Bone marrow (tissue), 2 donors: ENCODE measurements around the gene RAB11FIP4.

ENCODE experiments used
- DNase-seq, 2 donors: peaks; one replicate each; lab custom pipeline; 2025; lab: John Stamatoyannopoulos, UW

Gene RAB11FIP4

DNA sequence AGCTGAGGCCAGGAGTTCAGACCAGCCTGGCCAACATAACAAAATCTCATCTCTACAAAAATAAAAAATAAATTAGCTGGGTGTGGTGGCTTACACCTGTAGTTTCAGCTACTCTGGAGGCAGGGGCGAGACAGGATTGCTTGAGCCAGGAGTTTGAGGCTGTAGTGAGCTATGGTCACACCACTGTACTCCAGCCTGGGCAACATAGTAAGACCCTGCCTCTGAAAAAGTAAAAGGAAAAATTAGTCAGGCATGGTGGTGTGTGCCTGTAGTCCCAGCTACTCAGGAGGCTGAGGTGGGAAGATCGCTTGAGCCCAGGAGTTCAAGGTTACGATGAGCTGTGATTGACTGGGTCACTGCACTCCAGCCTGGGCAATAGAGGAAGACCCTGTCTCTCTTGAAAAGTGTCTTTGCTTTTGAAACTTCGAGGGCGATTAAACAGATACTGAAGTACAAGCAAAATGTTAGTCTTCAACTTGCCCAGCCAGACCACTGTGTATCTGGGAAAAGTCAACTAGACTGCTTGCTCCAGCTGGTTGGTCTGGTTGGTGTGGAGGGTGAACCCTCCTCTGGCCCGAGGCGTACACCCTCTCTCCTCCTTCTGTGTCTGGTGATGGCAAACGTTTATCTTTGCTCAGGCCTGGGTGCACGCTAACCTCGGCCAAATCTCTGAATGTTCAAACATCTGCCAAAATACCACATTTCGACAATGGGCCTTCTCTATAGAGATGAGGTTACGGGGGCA, 174.9 kb downstream of the RAB11FIP4 start:
- DNase-seq, result no peak

DNA sequence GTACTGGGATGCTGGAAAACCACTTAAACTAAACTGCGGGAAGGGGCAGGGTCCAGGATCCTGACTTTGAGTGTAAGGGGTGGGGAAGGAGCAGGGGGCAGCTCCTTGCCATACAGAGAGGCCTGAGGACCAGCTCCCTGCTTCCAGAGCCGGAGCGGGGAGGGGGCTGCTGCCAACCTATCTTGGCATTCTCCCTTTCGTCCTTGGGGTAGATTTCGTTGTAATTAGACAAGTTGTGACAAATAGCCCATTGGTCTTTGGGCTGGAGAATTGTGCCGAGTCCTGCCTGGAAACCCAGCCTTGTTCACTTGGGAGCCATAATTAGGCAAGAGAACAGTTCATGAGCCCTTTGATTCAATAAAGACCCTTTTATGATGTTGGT, 175.5 kb downstream of the RAB11FIP4 start:
- DNase-seq, result no peak

DNA sequence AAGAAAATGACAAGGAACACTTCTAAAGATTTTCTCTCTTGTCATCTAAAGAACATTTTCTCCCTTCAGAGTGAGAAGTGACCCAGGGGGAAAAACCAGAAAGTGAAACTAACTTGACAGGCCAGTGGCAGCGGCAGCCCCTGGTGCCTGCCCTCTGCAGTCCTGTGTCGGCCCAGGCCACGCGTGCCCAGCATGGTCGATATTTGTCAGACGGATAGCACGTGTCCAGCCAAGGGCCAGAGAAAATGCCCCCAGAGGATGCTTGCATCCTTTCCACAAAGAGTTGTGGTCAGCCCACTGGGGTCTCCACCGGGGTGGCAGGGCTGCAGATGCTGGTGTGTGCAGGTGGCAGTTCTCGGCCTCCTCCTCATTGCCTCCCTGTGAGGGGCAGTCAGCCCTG, 176.6 kb downstream of the RAB11FIP4 start:
- DNase-seq, result no peak

DNA sequence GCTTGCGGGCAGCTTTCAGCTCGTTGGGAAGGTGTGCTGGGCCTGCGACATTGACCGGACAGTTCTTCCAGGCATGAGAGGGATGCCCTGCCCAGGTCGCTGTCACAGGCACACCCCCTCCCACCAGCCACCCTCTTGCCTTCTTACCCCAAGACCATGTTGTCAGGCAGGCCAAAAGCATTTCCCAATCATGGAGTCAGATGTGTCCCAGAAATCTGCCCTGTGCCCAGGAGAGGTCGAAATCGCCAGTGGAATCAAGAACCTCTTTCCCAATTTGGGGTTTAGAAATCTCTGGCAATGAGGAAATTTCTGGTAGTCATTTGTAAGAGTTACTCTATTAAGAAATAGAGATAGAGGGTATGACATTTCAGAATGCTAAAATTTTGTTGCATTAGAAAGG, 177.1 kb downstream of the RAB11FIP4 start:
- no peak for DNase-seq

DNA sequence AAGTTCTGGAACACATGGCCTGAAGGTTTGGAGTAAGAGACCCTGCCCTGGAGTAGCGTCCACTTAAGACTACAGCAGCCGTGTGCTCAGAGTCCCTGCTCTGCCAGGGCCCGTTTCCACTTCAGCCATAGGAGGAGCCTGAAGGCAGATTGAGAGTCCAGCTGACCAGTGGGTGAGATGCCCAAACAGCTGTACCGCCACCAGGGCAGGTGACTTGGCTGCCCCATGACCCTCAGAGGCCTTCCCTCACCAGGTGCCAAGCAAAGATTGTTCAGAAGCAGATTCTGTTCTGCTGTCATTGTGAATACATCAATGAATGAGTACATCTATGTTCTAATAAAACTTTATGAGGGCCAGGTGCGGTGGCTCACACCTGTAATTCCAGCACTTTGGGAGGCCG, 178.8 kb downstream of the RAB11FIP4 start:
- DNase-seq, result no peak

DNA sequence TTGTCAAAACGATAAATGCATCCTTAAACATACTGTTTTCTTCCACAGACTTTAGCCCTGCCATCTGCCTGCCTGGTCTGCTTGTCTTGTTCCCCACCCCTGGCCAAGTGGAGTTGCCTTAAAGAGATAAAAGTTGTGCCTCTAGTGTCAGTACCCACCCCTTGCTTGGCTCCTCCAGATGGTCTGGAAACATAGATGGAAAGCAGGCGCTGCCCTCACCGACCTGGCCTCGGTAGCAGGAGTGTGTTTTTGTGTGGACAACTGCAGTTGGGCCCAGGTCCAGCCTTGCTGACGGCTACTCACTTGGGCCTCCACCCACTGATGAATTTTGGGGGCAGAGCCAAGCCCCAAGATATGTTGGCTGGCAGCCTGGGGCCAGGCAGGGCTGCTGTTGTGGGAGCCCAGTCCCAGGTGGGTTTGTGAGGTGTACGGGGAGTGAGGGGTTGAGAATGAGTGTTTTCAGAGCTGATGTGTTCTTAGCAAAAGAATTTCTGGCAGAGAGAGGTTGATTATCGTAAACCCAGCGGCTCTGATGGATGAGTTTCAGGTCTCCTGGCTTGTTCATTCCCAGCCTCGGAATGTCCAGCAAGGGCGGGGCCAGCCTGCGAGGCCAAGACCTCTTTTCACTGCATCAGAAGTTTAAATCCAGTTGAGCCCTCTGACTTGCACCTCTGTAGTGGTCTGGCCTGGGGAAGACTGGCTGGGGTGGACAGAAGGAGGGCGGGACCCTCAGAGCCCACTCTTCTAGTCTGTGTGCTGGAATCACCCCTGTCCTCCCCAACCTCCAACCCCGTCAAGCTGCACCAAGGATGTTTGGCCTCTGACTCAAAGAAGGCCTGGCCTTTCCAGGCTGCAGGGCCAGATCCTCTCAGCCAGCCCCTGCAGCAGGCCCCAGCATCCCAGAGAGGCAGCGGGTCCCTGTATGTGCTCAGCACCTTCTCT, 179.7 kb downstream of the RAB11FIP4 start:
- no peak for DNase-seq

DNA sequence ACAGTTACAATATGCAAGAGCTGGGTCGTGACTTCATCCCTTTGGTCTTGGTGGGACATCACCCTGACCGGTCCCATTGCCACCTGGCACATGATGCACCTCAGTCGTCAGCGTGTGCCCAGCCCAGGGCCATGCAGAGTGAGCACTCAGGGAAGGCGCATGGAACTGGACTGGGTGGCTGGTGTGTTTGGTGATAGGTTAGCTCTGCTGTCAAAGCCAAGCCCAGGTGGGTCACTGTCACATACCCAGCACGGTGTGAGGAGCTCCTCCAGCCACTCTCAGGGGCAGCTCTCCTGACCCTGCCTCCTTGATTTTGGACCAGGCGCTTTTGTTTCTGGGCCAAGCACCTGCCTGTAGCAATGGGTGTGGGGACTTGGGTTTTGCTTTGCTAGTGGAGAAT, 180.9 kb downstream of the RAB11FIP4 start:
- no peak for DNase-seq

DNA sequence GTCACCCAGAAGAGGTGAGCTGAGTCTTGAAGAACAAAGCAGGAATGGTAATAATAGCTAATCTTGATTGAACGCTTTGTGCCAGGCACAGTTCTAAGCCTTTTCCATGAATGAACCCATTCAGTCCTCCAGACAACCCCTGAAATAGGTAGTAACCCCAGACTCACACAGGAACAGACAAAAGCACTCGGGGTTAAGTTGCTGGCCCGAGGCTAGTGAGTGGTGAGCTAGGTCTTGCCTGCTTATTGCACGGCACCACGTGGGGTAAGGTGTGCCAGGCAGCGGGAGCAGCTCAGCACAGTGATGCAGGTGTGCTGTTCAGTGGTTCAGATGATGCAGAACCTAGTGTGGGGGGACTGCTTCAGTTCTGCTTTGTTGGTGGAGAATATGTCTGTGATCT, 181.6 kb downstream of the RAB11FIP4 start:
- no peak for DNase-seq

DNA sequence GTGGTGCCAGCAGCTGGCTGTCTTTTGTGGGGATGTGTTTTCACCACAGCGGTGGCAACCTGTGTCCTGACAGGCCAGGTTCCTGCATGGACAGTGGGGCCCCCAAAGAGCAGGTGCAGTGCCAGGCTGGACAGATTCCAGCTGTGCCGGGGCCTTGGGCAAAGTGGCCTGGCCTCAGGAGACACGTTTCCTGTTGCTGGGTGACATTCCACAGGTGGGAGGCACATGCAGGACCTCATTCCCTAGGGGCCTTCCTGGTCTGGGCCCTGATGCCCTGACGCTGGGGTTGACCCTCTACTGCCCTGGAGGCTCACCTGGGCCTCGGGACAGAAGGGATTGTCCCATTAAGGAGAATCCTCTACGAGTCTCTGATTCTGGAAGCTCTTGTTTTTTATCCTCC, 182.4 kb downstream of the RAB11FIP4 start:
- DNase-seq, result no peak

DNA sequence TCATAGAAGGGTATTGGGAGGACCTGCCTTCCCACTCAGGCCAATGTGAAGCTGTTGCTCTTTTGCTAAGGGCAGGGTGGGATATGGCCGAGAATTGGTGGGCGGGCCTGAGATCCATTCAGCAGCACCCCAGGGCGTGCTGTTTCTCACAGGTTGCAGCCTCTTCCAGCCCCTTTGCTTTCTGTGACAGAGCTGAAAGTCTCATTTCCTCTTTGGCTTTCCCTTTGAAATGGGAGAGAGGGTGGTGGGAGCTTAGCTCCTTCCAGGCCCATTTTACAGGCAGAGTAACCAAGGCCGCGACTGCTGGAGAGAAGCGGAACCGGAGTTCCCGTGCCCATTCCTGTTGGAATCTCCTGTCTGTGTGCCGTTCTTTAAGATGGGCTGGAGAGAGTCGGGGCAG, 183.0 kb downstream of the RAB11FIP4 start:
- no peak for DNase-seq

DNA sequence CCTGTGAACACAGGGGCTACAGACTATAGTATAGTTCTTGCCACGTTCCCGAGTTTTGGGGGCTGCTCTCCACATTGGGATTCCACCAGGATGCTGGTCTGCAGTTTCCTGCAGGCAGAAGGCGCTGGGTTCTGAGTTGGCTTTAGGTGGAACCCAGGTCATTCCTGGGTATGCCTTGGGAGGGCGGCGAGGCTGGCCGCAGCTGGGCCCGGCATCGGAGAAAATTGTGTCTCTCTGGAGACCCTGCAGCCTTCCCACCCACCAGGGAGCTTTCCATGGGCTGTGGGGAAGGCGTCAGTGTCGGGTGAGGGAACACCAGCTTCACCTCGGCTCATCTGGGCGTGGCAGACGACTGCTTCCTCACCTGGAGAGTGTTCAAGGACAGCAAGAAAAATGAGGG, 183.6 kb downstream of the RAB11FIP4 start:
- no peak for DNase-seq

DNA sequence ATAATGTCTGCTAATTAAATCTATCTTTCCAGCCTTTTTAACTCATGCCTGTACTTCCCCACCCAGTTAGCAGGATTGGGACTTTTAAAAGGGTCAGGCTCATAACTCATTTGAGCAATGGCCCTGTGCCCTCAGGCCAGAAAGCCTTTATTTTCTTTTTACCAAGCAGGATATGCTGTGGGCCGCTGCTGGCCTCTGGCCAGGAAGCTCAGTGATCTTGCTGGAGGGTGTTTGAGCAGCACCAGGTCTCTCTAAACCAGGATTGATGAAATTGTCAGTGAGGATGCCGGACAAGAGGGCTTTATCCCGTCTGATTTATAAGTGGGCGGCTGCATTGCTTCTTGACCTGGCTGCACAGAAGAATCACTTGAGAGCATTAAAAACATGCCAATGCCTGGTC, 187.8 kb downstream of the RAB11FIP4 start:
- DNase-seq, result no peak

DNA sequence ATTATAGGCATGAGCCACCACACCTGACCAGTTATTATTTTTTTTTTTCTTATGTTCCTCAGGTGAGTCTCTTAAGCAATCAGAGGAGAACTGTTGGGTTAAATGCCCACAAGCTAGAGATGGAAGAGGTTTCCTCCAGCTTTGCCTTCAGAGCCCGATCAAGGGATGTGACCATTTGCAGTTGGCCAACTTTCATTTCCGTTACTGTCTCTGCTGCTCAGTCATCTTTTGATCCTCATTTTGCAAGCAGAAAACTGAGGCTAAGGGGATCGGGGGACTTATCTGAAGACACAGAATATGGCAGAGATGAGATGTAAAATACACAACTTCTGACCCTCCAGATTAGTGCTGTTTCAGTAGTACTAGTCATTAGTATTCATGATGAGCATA, 188.8 kb downstream of the RAB11FIP4 start:
- DNase-seq, result no peak

DNA sequence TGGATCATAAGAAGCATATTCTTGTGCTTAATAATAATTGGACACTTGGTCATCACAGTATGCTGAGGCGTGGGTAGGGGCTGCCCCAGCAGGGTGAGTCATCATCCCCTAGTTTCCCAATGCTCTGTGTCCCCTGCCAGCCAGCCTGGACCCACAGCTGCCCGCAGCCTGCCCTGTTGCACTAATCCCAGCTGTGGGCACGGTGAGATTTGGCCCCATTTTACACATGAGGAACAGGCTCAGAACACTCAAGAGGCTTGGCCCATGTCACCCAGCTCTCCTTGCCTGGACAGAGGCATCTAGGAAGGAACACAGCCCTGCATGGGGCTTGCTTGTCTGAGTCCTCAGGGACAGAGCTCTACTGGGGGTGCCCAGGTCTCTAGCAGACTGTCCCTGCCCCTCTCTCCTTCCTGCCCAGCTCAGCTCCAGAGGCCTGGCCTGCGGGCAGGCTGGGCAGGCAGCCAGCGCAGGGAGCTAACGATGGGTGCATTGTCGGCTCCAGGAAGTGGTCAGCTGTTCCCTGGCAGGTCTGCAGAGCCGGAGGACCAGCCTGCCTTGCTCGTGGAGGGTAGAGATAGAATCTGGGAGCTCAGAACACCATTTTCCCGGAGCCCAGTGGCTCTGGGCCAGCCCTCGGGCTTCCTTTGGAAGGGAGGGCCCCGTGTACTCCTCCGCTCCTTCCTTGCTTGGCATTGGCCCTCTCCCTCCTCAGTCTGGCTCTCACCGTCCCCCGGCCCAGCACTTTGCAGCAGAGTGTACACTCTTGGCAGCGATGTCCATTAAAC, 189.4 kb downstream of the RAB11FIP4 start:
- DNase-seq, result peak in 1 of 2 donors; percentile 54

DNA sequence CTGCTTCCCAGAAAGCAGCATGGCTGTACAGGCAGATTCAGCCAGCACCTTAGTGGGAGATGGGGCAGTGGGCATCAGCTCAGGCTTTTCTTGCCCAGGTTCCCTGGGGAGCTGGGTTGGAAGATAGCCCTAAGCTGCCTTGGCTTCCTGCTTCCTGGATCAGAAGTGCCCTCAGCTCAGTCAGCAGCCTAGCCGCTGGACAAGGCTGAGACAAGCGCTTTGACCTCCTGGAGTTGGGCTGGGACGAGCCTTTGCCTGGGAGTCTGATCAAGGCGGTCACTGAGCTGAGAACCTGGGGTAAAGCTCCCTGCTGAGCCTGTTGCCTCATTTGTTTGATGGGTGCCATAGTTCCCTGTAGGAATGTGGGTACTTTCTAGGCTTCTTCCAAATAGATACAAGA, 190.0 kb downstream of the RAB11FIP4 start:
- DNase-seq, result no peak

DNA sequence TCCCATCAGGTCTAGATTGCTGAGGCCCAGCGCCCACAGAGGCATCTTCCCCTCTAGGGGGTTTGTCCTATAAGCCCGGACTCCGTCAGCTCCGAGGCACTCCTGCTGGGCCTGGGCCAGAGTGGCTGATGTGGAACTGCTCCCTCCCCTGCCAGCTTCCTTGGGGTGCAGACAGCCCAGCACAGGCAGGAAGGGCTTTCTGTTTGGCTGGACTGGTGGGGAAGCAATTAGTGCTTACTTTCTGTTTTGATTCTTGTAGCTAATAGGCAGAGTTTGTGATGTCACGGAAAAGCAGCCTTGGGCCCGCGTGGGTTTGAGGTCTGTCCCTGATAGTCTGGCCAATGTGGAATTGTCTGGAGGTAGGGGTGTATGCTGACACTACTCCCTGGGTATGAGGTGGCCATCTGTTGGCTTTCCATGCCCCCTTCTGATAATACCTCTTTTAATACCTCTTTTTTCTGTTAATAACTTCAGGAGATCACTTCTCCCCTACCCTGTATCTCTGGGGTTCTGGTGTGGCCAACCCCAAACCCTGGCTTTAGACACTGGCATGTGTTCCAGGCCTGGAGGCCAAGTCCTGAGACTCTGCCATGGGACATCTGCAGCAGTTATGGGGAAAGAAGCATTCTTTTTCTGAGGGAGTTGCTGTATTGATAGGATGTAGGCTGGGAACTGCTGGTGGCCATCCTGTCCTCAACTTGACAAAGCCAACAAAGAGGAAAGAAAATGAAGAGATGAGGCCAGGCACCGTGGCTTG, 190.9 kb downstream of the RAB11FIP4 start:
- DNase-seq, result peak; percentile 9 to 77

DNA sequence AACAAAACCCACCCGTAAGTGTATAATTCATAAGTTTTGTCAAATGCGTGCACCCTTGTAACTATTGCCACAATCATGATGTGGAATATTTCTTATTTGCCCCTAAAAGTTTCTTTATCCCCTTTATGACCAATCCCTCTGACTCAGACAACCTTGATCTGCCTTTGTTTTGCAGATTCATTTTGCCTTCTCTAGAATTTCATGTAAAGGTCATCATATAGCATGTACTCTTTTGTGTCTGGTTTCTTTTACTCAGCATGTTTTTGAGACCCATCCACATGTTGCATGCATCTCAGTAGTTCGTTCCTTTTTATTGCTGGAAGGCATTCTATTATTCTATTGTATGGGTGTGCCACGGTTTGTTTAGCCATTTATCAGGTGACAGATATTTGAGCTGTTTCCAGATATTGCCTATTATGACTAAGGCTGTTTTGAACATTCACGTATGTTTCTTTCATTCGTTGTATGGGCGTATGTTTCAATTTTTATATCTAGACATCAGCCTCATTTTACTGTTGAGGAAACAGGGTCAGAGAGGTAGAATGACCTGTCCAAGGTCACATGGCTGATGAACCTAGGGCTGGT, 192.4 kb downstream of the RAB11FIP4 start:
- DNase-seq, result no peak

DNA sequence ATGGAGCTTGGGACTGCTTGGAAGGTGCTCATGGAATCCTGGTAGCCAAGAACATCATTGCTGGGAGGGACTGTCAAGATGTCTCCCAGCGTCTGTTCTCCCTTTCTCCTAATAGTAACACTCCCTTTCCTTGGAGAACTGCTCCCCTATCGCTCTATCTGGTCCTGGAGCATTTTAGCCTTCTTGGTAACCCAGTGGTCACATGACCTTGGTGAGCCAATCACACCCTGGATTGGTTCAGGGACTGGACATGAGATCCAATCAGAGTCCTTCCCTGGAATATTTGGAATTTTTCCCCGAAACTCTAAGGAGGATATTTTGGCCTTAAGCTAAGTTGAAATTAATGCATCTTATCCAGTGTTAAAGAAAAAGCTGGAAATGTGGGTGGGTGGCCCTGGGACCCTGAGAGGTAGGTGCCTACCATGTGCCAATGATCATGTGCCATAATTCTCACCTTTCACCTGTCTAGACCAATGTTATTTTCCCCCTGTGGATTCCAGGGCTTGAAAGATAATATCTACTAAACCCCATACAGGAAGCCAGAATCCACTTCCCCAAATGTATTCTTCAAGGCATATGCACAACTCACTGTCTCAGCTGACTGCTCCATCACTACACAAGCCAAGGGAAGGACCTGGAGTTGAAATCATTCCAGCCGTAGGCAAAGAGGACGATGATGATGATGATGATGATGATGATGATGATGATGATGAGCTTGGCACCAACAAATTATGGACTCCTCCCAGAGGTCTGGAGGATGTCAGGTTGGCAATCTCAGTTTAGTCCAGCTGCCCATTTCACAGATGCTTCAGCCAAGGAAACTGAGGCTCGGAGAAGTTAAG, 193.2 kb downstream of the RAB11FIP4 start:
- peak in 1 of 2 donors; percentile 28 for DNase-seq

DNA sequence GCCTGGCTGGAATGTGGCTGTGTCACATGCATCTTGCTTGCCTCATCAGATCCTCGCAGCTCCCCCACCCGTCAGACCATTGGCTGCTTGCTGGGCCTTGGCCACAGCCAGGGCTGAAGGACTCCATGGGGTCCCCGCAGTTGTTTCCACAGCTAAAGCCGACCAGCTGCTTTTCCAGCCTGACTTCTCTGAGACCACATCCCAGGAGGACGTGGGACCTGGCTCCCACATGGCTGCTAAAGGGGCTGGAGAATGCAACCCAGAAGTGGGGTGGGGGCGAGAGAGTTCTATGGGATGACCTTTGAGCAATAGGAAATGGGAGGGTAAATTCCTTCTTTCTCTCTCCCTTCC, 193.8 kb downstream of the RAB11FIP4 start:
- DNase-seq, result no peak

DNA sequence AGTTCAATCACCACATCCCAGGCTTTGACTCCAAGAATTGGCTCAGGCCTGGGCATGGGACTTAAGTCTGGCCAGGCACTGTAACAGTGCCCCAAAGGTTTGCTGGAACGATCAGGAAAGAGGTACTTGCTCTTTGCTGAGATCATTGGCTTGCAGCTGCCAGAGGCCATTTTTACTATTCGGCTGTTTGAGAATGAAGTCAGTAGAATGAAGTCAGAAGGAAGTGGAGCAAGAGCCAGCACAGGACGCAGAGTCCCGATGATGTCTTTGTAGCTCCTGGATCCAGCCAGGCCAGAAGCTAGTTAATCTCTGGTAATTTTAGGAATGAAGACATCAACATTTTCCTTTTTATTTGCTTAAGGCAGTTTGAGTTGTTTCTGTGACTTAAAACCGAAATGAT, 195.5 kb downstream of the RAB11FIP4 start:
- DNase-seq, result no peak

DNA sequence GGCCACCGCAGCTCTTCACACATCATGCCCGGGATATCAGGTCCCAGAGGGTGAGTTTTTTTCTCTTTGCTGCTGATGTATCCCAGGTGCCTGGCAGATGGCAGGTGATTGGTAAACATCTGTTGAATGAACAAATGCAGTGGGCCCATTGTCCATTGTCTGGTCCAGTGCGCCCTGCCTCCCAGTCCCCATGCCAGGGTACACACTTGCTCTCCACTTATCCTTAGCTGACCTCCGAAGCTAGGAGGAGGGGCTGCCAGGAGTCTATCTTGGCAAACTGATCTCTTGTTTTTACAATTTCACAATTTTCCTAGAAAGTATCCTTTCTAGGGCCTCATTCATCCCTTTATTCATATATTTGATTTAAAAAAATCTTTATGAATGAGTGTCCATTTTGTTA, 196.0 kb downstream of the RAB11FIP4 start:
- DNase-seq, result no peak
